Psoas muscle (tissue), 8 donors: ENCODE data around the gene BMPR1B. TPM values are rescaled to one million over a fixed set of nuclear protein-coding genes. Genes with fewer than 3 reads are reported as not detected.

Source experiments
- ATAC-seq, 4 donors: fragments of 200-7000 bp; cut with Tn5 transposase; one replicate each; pipeline ENCODE4 v1.9.1; 2020; ENCODE audit warnings: moderate library complexity in 3 of 4, mild to moderate bottlenecking in 2 of 4
- DNase-seq, 2 donors: peaks; one replicate each; pipeline ENCODE4 v3.0.0-alpha.2; 2020
- H3K27ac ChIP-seq: fragments of 200-600 bp; one replicate; pipeline ENCODE4 v1.8.0; 2022
- H3K27me3 ChIP-seq, 3 donors: fragments of 200-600 bp in 1 of 3; one replicate each; pipeline versions ENCODE4 v1.6.1 to v1.8.0; 2013 to 2022; ENCODE audit warnings: low read length in 2 of 3, mild to moderate bottlenecking in 2 of 3, moderate library complexity in 1 of 3; ENCODE audit not compliant: insufficient read depth in 3 of 3
- H3K36me3 ChIP-seq, 2 donors: fragments of 200-600 bp in 1 of 2; one replicate each; pipeline versions ENCODE4 v1.6.1 to v1.8.0; 2013 to 2022; ENCODE audit warnings: low read depth in 1 of 2, mild to moderate bottlenecking in 1 of 2, moderate library complexity in 1 of 2; ENCODE audit not compliant: insufficient read depth in 1 of 2
- H3K4me1 ChIP-seq: fragments of 200-600 bp; one replicate; pipeline ENCODE4 v1.8.0; 2022
- H3K4me3 ChIP-seq: fragments of 200-600 bp; one replicate; pipeline ENCODE4 v1.8.0; 2022; ENCODE audit warnings: mild to moderate bottlenecking
- H3K9me3 ChIP-seq: fragments of 200-600 bp; one replicate; pipeline ENCODE4 v1.8.0; 2022
- CTCF ChIP-seq: fragments of 200-600 bp; IDR thresholded peaks from one replicate; pipeline ENCODE4 v1.8.0; 2022; ENCODE audit warnings: antibody characterized with exemption
- WGBS, 3 donors: extraction: QIAGEN DNeasy Blood & Tissue Kit; methylation state at CpG; one replicate each; pipeline versions ENCODE4 v1.1.6 to v1.1.7; 2013; 5-methylcytosine and 5-hydroxymethylcytosine counted together
- intact Hi-C, 2 donors: fragments of 100-400 bp; cut with DNase I; formaldehyde crosslinking; loops; one replicate each; pipeline versions ENCODE4 v1.11.0 to v1.14.2; 2022
- polyA plus RNA-seq, 3 donors: library from polyadenylated mRNA; stranded (reverse); fragments of 200-250 nt; gene quantifications; one replicate each; pipeline ENCODE4 v1.2.3, GENCODE V29; 2013
- total RNA-seq, 4 donors: library from RNA; stranded (reverse); fragmentation: NEBNext Ultra II Directional in 2 of 4; extraction: Animal tissue kit (Norgen Biotek cat#: 25700) in 2 of 4; gene quantifications; one replicate each; pipeline versions ENCODE4 v1.2.1 to v1.2.4, GENCODE V29; 2021 to 2023
- donor health status: healthy with polysubstance abuse.
- donor health status: DM: no; HTN: no; CAD: no; lungs with moderate emphysema.
- donor health status: Bipolar disorder and iron deficiency.
- donor health status: healthy.
- donor health status: DM: yes; HTN: yes; CAD: no.
- donor health status: DM: no; HTN: no; CAD: no.
- donor health status: DM: no; HTN: no; CAD: no.
- donor health status: DM: yes; HTN: yes; CAD: no.

Gene BMPR1B
- total and polyA plus RNA-seq, 7 donors, result 0.26 to 13.0 (median 1.0) TPM

- no peak overlapping the region for H3K4me3 ChIP-seq
- intact Hi-C loops, result no loop called here
- no peaks in the 10 kb centered on the region for H3K27me3 ChIP-seq
- 83 to 95% (median 88%) methylated on average over 2 of the region's 2 CpGs for WGBS, 3 donors
- TF ChIP-seq CTCF, result no peak
- DNase-seq (no peak), ATAC-seq (no peak)
- no peaks in the 10 kb centered on the region for H3K36me3 ChIP-seq
- no peaks in the 10 kb centered on the region for H3K4me1 ChIP-seq
- H3K9me3 ChIP-seq, result peaks cover 10% of the 10 kb centered on the region
- no peak overlapping the region for H3K27ac ChIP-seq
Measured at GRCh38 chr4:94849901-94850300, 92.1 kb downstream of the BMPR1B start.

- H3K4me3 ChIP-seq, result no peak overlapping the region
- H3K9me3 ChIP-seq, result no peaks in the 10 kb centered on the region
- no peak for ATAC-seq
- WGBS, 3 donors, result 2 to 7% (median 3%) methylated on average over 1 of the region's 1 CpG
- no peaks in the 10 kb centered on the region for H3K4me1 ChIP-seq
- no peak for DNase-seq
- TF ChIP-seq CTCF, result no peak
- no peaks in the 10 kb centered on the region for H3K27me3 ChIP-seq
- H3K27ac ChIP-seq, result no peak overlapping the region
- no peaks in the 10 kb centered on the region for H3K36me3 ChIP-seq
- intact Hi-C loops, result no loop called here
Measured at GRCh38 chr4:94852616-94853015, 94.9 kb downstream of the BMPR1B start.

- intact Hi-C loops, result no loop called here
- ATAC-seq (no peak), DNase-seq (no peak)
- Histone ChIP-seq H3K4me1 (no peaks in the 10 kb centered on the region), H3K9me3 (no peaks in the 10 kb centered on the region), H3K36me3 (no peaks in the 10 kb centered on the region), H3K27me3 (no peaks in the 10 kb centered on the region), H3K27ac (no peak overlapping the region), H3K4me3 (no peak overlapping the region)
- 70 to 84% (median 82%) methylated on average over 3 of the region's 3 CpGs for WGBS, 3 donors
- TF ChIP-seq CTCF, result no peak
Measured at GRCh38 chr4:94856030-94856429, 98.3 kb downstream of the BMPR1B start.

GRCh38 chr4:94870146-94870545 is 112.4 kb downstream of the BMPR1B start:
- Histone ChIP-seq H3K4me3 (no peak overlapping the region), H3K9me3 (no peaks in the 10 kb centered on the region), H3K27me3 (no peaks in the 10 kb centered on the region), H3K27ac (no peak overlapping the region), H3K36me3 (no peaks in the 10 kb centered on the region), H3K4me1 (no peaks in the 10 kb centered on the region)
- intact Hi-C loops, result no loop called here
- TF ChIP-seq CTCF, result no peak
- WGBS, 3 donors, result 59 to 68% (median 67%) methylated on average over 2 of the region's 2 CpGs
- DNase-seq (no peak), ATAC-seq (no peak)

GRCh38 chr4:94871644-94872305 is 114.0 kb downstream of the BMPR1B start:
- no peaks in the 10 kb centered on the region for H3K9me3 ChIP-seq
- 76 to 81% (median 80%) methylated on average over 4 of the region's 4 CpGs for WGBS, 3 donors
- ATAC-seq (no peak), DNase-seq (no peak)
- TF ChIP-seq CTCF, result no peak
- no peaks in the 10 kb centered on the region for H3K27me3 ChIP-seq
- intact Hi-C loops, result no loop called here
- no peak overlapping the region for H3K27ac ChIP-seq
- H3K4me3 ChIP-seq, result no peak overlapping the region
- H3K4me1 ChIP-seq, result no peaks in the 10 kb centered on the region
- H3K36me3 ChIP-seq, result no peaks in the 10 kb centered on the region
